Type B pancreatic cell (in vitro differentiated cells): ENCODE results near the gene PPP1R3G. TPM values are rescaled to one million over a fixed set of nuclear protein-coding genes. Genes with fewer than 3 reads are reported as not detected.

Experiments used
- DNase-seq: peaks from one replicate; pipeline ENCODE4 v3.0.0; 2021; ENCODE audit warnings: mixed read lengths; ENCODE audit not compliant: unreplicated experiment; ENCODE audit errors: extremely low spot score
- H3K27ac Mint-ChIP-seq: 2 replicates; pipeline ENCODE4 v1.8.0; 2021; ENCODE audit warnings: mild to moderate bottlenecking, mixed read lengths
- H3K27me3 Mint-ChIP-seq: 2 replicates; pipeline ENCODE4 v1.8.0; 2021; ENCODE audit warnings: mixed read lengths
- H3K36me3 Mint-ChIP-seq: 2 replicates; pipeline ENCODE4 v1.8.0; 2021; ENCODE audit warnings: mixed read lengths
- H3K4me1 Mint-ChIP-seq: one replicate; pipeline ENCODE4 v1.8.0; 2021; ENCODE audit warnings: mixed read lengths; ENCODE audit not compliant: unreplicated experiment
- H3K4me3 Mint-ChIP-seq: 2 replicates; pipeline ENCODE4 v1.8.0; 2021; ENCODE audit warnings: mild to moderate bottlenecking, mixed read lengths
- H3K9me3 Mint-ChIP-seq: 2 replicates; pipeline ENCODE4 v1.8.0; 2021; ENCODE audit warnings: mixed read lengths
- CTCF ChIP-seq: fragments of 200-600 bp; sonication (generic); conservative IDR thresholded peaks from 2 replicates; pipeline ENCODE4 v1.5.0; 2021; ENCODE audit warnings: antibody characterized with exemption, mild to moderate bottlenecking
- total RNA-seq: library from RNA; stranded (reverse); gene quantifications from 2 replicates; pipeline ENCODE4 v1.2.1, GENCODE V29; 2021; ENCODE audit warnings: low replicate concordance

Gene PPP1R3G
- total RNA-seq, 1 donor from 2014 or later: 0.19 TPM

DNA sequence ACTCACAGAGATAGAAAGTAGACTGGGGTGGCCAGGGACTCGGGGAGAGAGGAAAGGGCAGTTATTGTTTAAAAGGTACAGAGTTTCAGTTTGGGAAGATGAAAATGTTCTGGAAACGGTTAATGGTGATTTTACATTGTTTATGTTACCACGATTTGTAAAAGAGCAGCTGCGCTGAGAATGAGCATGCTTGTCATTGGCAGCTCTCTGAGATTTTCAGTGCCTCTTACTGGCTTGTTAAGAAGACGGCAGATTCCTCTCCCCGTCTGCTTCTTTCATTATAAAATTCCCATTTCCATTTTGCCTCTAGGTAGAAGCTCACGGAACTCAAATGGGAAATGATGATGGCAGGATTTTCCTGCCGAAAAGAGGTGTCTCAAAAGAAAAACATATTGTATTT lies 39.7 kb upstream of the PPP1R3G start:
- no peak overlapping the region for H3K4me3 Mint-ChIP-seq
- no peaks in the 10 kb centered on the region for H3K9me3 Mint-ChIP-seq
- H3K27ac Mint-ChIP-seq: no peak overlapping the region
- TF ChIP-seq CTCF: no peak
- H3K27me3 Mint-ChIP-seq: no peaks in the 10 kb centered on the region
- no peaks in the 10 kb centered on the region for H3K36me3 Mint-ChIP-seq
- DNase-seq: no peak
- no peaks in the 10 kb centered on the region for H3K4me1 Mint-ChIP-seq

- no peak overlapping the region for H3K4me3 Mint-ChIP-seq
- H3K9me3 Mint-ChIP-seq: no peaks in the 10 kb centered on the region
- no peaks in the 10 kb centered on the region for H3K4me1 Mint-ChIP-seq
- H3K27me3 Mint-ChIP-seq: no peaks in the 10 kb centered on the region
- no peak for TF ChIP-seq CTCF
- H3K36me3 Mint-ChIP-seq: peaks cover 7% of the 10 kb centered on the region
- DNase-seq: no peak
- H3K27ac Mint-ChIP-seq: no peak overlapping the region
Measured at GRCh38 chr6:5046430-5046829, 38.7 kb upstream of the PPP1R3G start.

DNA sequence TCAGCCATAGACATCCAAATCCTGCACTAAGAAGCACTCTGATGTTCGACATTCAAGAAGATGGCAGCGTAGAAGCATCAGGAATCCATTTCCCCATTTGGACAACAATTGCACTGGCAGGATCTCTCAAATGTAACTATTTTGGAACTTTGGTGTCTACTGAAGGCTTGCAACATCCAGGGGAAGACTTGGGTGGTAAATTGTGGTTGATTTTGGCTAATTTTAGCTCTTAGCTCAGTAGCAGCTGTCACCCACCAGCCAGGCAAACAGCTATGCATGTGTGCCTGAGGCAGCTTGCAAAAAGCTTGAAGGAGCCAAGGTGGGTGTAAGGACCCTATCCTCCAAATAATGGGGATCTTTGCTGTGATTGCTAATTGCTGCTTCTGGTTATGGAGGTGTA lies 35.1 kb upstream of the PPP1R3G start:
- TF ChIP-seq CTCF: no peak
- Mint-ChIP-seq H3K27ac (no peak overlapping the region), H3K36me3 (peaks cover 7% of the 10 kb centered on the region), H3K9me3 (no peaks in the 10 kb centered on the region), H3K4me3 (no peak overlapping the region), H3K27me3 (no peaks in the 10 kb centered on the region), H3K4me1 (peaks cover 10% of the 10 kb centered on the region)
- no peak for DNase-seq

GRCh38 chr6:5051394-5051793 lies 33.7 kb upstream of the PPP1R3G start:
- H3K27ac Mint-ChIP-seq: no peak overlapping the region
- peaks cover 10% of the 10 kb centered on the region for H3K4me1 Mint-ChIP-seq
- H3K27me3 Mint-ChIP-seq: no peaks in the 10 kb centered on the region
- DNase-seq: no peak
- H3K36me3 Mint-ChIP-seq: peaks cover 7% of the 10 kb centered on the region
- H3K9me3 Mint-ChIP-seq: no peaks in the 10 kb centered on the region
- no peak for TF ChIP-seq CTCF
- no peak overlapping the region for H3K4me3 Mint-ChIP-seq

DNA sequence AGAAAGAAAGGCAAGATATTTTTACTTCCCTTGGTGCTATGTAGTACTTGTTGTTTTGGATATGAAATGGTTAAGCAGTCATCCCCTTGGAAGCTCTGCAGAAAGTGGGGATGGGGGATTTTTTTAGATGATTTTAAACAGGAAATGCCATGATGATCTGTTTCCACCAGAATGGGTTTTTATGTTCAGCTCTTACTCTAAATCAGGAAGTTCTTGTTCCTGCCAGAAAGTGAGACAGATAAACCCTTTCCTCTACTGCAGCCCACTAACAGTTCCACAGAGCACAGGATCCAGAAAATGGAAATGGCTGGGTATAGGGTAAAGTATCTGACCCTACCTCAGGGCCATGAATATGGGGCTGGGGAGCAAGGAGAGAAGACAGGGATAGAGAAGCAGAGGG lies 32.1 kb upstream of the PPP1R3G start:
- Mint-ChIP-seq H3K27me3 (no peaks in the 10 kb centered on the region), H3K9me3 (no peaks in the 10 kb centered on the region), H3K4me3 (no peak overlapping the region), H3K27ac (no peak overlapping the region), H3K4me1 (peaks cover 10% of the 10 kb centered on the region), H3K36me3 (peaks cover 7% of the 10 kb centered on the region)
- no peak for TF ChIP-seq CTCF
- DNase-seq: no peak

DNA sequence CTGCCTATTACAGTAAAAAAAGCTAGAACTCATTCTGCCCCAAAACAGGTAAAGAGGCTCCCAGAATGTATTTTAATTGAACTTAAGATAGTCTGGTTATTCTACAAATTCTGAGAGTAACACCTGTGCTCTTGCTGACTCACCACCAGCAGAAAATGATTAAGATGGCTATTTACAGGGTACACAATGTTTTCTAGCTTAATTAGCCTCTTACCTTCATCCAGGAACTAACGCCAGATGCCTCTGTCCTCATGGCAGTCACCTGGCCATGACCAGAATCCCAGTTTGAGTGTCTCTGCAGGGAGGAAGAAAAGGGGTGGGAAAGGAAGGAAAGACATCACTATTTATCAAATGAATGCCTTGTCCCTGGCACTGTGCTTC lies 31.3 kb upstream of the PPP1R3G start:
- no peak overlapping the region for H3K4me3 Mint-ChIP-seq
- peaks cover 10% of the 10 kb centered on the region for H3K4me1 Mint-ChIP-seq
- no peaks in the 10 kb centered on the region for H3K27me3 Mint-ChIP-seq

More for the DNA sequence above, 31.3 kb upstream of the PPP1R3G start:
- H3K36me3 Mint-ChIP-seq: peaks cover 7% of the 10 kb centered on the region
- H3K27ac Mint-ChIP-seq: no peak overlapping the region
- DNase-seq: no peak
- no peak for TF ChIP-seq CTCF
- H3K9me3 Mint-ChIP-seq: no peaks in the 10 kb centered on the region
